Keratinocyte (primary cell): ENCODE results near the gene VEGFB.

Experiments used
- EZH2 ChIP-seq: IDR thresholded peaks from one replicate; pipeline ENCODE4 v1.6.1; 2012; ENCODE audit warnings: inconsistent platforms, mild to moderate bottlenecking, low read length, moderate library complexity
- TF ChIP-seq, protein P1 (sequence below), 3 experiments: IDR thresholded peaks in 1 of 3; conservative IDR thresholded peaks in 1 of 3; optimal IDR thresholded peaks in 1 of 3; 2 replicates in 2 of 3; 3 replicates in 1 of 3; pipeline versions ENCODE3 to v1.5.1; 2011; ENCODE audit warnings: low read length in 3 of 3, mild to moderate bottlenecking in 3 of 3, moderate library complexity in 2 of 3, control low read depth in 1 of 3, inconsistent platforms in 1 of 3; ENCODE audit not compliant: insufficient read depth in 2 of 3; ENCODE audit errors: extremely low read depth in 1 of 3

DNA sequence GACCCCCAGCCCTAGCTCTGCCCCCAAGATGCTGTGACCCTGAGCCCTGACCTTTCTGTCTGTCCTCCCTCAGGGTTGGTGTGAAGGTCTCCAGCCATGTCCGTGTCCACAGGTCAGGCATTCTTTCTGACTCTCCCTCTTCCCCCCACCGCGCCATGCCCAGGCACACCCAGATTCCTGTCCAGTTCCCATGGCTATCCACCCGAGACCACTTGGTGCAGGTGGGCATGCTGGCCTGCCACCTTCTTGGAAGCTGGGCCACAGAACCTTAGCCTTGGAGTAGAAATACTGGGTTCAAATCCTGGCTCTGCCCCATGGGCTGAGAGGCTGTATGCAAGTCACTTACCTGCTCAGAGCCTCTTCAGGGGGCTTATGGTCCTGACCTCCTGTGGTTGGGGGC lies 14.7 kb downstream of the VEGFB start:
- TF ChIP-seq, protein P1, sequence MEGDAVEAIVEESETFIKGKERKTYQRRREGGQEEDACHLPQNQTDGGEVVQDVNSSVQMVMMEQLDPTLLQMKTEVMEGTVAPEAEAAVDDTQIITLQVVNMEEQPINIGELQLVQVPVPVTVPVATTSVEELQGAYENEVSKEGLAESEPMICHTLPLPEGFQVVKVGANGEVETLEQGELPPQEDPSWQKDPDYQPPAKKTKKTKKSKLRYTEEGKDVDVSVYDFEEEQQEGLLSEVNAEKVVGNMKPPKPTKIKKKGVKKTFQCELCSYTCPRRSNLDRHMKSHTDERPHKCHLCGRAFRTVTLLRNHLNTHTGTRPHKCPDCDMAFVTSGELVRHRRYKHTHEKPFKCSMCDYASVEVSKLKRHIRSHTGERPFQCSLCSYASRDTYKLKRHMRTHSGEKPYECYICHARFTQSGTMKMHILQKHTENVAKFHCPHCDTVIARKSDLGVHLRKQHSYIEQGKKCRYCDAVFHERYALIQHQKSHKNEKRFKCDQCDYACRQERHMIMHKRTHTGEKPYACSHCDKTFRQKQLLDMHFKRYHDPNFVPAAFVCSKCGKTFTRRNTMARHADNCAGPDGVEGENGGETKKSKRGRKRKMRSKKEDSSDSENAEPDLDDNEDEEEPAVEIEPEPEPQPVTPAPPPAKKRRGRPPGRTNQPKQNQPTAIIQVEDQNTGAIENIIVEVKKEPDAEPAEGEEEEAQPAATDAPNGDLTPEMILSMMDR (optimal IDR thresholded peaks at IDR 0.05 in 1 of 3, IDR thresholded peaks at IDR 0.05 in 1 of 3, conservative IDR thresholded peaks at IDR 0.05 in 1 of 3; ENCODE audit: extremely low read depth in 1 of 3, insufficient read depth in 2 of 3, low read length in 3 of 3): no peak
- no peak for TF ChIP-seq EZH2
